Gastroesophageal sphincter (tissue), 3 donors: ENCODE measurements around the gene ZNF280A.

Experiments
- CTCF ChIP-seq, 4 experiments: fragments of 200-600 bp in 2 of 4; fragments of 450-650 bp in 2 of 4; sonication (generic) in 1 of 4; IDR thresholded peaks; one replicate each; pipeline ENCODE4 v1.5.1; 2017 to 2019; ENCODE audit warnings: antibody characterized with exemption in 4 of 4, mild to moderate bottlenecking in 2 of 4, moderate library complexity in 2 of 4
- POLR2A ChIP-seq, 2 donors: fragments of 450-650 bp; IDR thresholded peaks; one replicate each; pipeline ENCODE4 v1.6.1; 2017; ENCODE audit warnings: antibody characterized with exemption in 2 of 2, mild to moderate bottlenecking in 2 of 2, moderate library complexity in 1 of 2

GRCh38 chr22:22565981-22566380 lies 45.9 kb upstream of the ZNF280A start:
- TF ChIP-seq CTCF (IDR thresholded peaks at IDR 0.05) (no peak), POLR2A (IDR thresholded peaks at IDR 0.05) (no peak)
